ENCODE results near the gene PRR33. TPM values are rescaled to one million over a fixed set of nuclear protein-coding genes. Genes with fewer than 3 reads are reported as not detected.

The PRR33 gene
- total and polyA plus RNA-seq, 8 donors = not detected

- no peak overlapping the region for H3K4me3 ChIP-seq
- ATAC-seq = no peak
- no peaks in the 10 kb centered on the region for H3K36me3 ChIP-seq
- no peak for FAIRE-seq
- H3K4me1 ChIP-seq = no peaks in the 10 kb centered on the region
- 81 to 85% methylated on average over 9 of the region's 9 CpGs for WGBS, 2 donors
- H3K27me3 ChIP-seq = no peaks in the 10 kb centered on the region
- DNase-seq = peak in 1 of 6 donors; percentile 3
- H3K27ac ChIP-seq = no peak overlapping the region
- TF ChIP-seq CTCF (IDR thresholded peaks at IDR 0.05) = no peak
- H3K9me3 ChIP-seq = no peaks in the 10 kb centered on the region
- intact Hi-C loops (cut with DNase I) = no loop called here
These were observed 38.8 kb upstream of the PRR33 start for GRCh38 chr11:1930462-1930830.

- DNase-seq (peak in 2 of 6 donors; percentile 40 to 45), ATAC-seq (no peak), FAIRE-seq (no peak)
- H3K36me3 ChIP-seq = no peaks in the 10 kb centered on the region
- no peak overlapping the region for H3K27ac ChIP-seq
- WGBS, 2 donors = 85 to 87% methylated on average over 25 of the region's 25 CpGs
- intact Hi-C loops (cut with DNase I) = loop anchor here in 1 of 3 donors (10.0 kb wide), 2 partner anchors 215 to 235 kb away; partner anchors contain the start of gene KRTAP5-6
- no peak for TF ChIP-seq CTCF (IDR thresholded peaks at IDR 0.05)
- no peaks in the 10 kb centered on the region for H3K4me1 ChIP-seq
- no peak overlapping the region for H3K4me3 ChIP-seq
- H3K9me3 ChIP-seq = no peaks in the 10 kb centered on the region
- H3K27me3 ChIP-seq = no peaks in the 10 kb centered on the region
These were observed 38.1 kb upstream of the PRR33 start for GRCh38 chr11:1929621-1930461.

GRCh38 chr11:1928891-1929541, 37.3 kb upstream of the PRR33 start:
- ATAC-seq (no peak), FAIRE-seq (no peak), DNase-seq (peak in 3 of 6 donors; percentile 24 to 64 (median 56))
- intact Hi-C loops (cut with DNase I) = loop anchor here in 1 of 3 donors (10.0 kb wide), 2 partner anchors 216 to 234 kb away; partner anchors contain the start of gene KRTAP5-6
- 86 to 88% methylated on average over 33 to 35 of the region's 35 CpGs for WGBS, 2 donors
- Histone ChIP-seq H3K4me1 (no peaks in the 10 kb centered on the region), H3K4me3 (no peak overlapping the region), H3K9me3 (no peaks in the 10 kb centered on the region), H3K27me3 (no peaks in the 10 kb centered on the region), H3K36me3 (no peaks in the 10 kb centered on the region), H3K27ac (no peak overlapping the region)
- TF ChIP-seq CTCF (IDR thresholded peaks at IDR 0.05) = no peak

- FAIRE-seq (no peak), ATAC-seq (peak in 2 of 4 donors; percentile 20 to 25), DNase-seq (peak in 2 of 6 donors; percentile 20 to 53)
- Histone ChIP-seq H3K27me3 (no peaks in the 10 kb centered on the region), H3K9me3 (no peaks in the 10 kb centered on the region), H3K4me3 (no peak overlapping the region), H3K36me3 (no peaks in the 10 kb centered on the region), H3K27ac (no peak overlapping the region), H3K4me1 (no peaks in the 10 kb centered on the region)
- intact Hi-C loops (cut with DNase I) = loop anchor here in 1 of 3 donors (10.0 kb wide), 2 partner anchors 216 to 234 kb away; partner anchors contain the start of gene KRTAP5-6
- no peak for TF ChIP-seq CTCF (IDR thresholded peaks at IDR 0.05)
- WGBS, 2 donors = 86 to 90% methylated on average over 11 to 13 of the region's 13 CpGs
These were observed 36.8 kb upstream of the PRR33 start for GRCh38 chr11:1928470-1928890.
